H1 (cell line): ENCODE measurements around the gene GNG7. TPM values are rescaled to one million over a fixed set of nuclear protein-coding genes. Genes with fewer than 3 reads are reported as not detected.

Source experiments
- CTCF ChIA-PET: fragments of 300-600 bp; sonication (Branson Sonifier 250); formaldehyde crosslinking; loops from one replicate; lab custom pipeline; 2021; ENCODE audit not compliant: partially characterized antibody; lab: Charles Lee
- POLR2A ChIA-PET: fragments of 300-600 bp; sonication (Branson Sonifier 250); formaldehyde crosslinking; loops from one replicate; lab custom pipeline; 2021; ENCODE audit warnings: inconsistent platforms; ENCODE audit not compliant: partially characterized antibody; lab: Charles Lee
- DNase-seq, 2 experiments: peaks; one replicate each; pipeline versions ENCODE4 v3.0.0 to v3.0.0-alpha.2; 2010 to 2022; ENCODE audit warnings: low spot score in 2 of 2, low read depth in 1 of 2, mixed read lengths in 1 of 2
- FAIRE-seq: peaks from 2 replicates; lab custom pipeline; 2011; peaks lifted over from hg19 to GRCh38; lab: Jason Lieb, UNC
- H2AFZ ChIP-seq: 2 replicates; pipeline ENCODE4 v1.8.1; 2012; ENCODE audit warnings: low read length, inconsistent platforms
- H2AK5ac ChIP-seq: 2 replicates; pipeline ENCODE4 v1.6.1; 2013; ENCODE audit warnings: low read depth, low read length
- H2BK120ac ChIP-seq: replicated peaks from 2 replicates; pipeline ENCODE3; 2013; ENCODE audit warnings: low read depth, low read length, inconsistent platforms
- H2BK12ac ChIP-seq: 2 replicates; pipeline ENCODE4 v1.6.1; 2013; ENCODE audit warnings: low read depth, low read length
- H2BK15ac ChIP-seq: 2 replicates; pipeline ENCODE4 v1.6.1; 2013; ENCODE audit warnings: low read length
- H2BK20ac ChIP-seq: 2 replicates; pipeline ENCODE4 v1.6.1; 2013; ENCODE audit warnings: low read length
- H2BK5ac ChIP-seq: 2 replicates; pipeline ENCODE4 v1.6.1; 2013; ENCODE audit warnings: low read depth, low read length
- H3K14ac ChIP-seq: 2 replicates; pipeline ENCODE4 v1.6.1; 2013; ENCODE audit warnings: inconsistent platforms; ENCODE audit not compliant: insufficient read length
- H3K18ac ChIP-seq: 2 replicates; pipeline ENCODE4 v1.6.1; 2013; ENCODE audit warnings: low read length; ENCODE audit errors: extremely low read depth
- H3K23ac ChIP-seq: 2 replicates; pipeline ENCODE4 v1.6.1; 2013; ENCODE audit warnings: inconsistent platforms; ENCODE audit not compliant: insufficient read length
- H3K23me2 ChIP-seq: 2 replicates; pipeline ENCODE4 v1.6.1; 2013; ENCODE audit warnings: low read depth, low read length
- H3K27ac ChIP-seq: 2 replicates; pipeline ENCODE4 v1.6.1; 2011; ENCODE audit warnings: low read depth, low read length, inconsistent platforms
- H3K27me3 ChIP-seq, 4 experiments: replicated peaks in 1 of 4; 1 replicate in 1 of 4; 2 replicates in 3 of 4; pipeline versions ENCODE4 v1.6.1 to v1.8.1; 2011 to 2013; ENCODE audit warnings: low read length in 3 of 4, mild to moderate bottlenecking in 3 of 4, inconsistent platforms in 2 of 4, mixed read lengths in 2 of 4, moderate library complexity in 1 of 4; ENCODE audit not compliant: control insufficient read depth in 3 of 4, insufficient read depth in 3 of 4; ENCODE audit errors: extremely low read depth in 1 of 4
- H3K36me3 ChIP-seq, 4 experiments: 2 replicates each; pipeline versions ENCODE4 v1.6.1 to v1.8.1; 2011 to 2013; ENCODE audit warnings: mild to moderate bottlenecking in 4 of 4, low read length in 3 of 4, moderate library complexity in 2 of 4, control low read depth in 1 of 4, inconsistent platforms in 1 of 4; ENCODE audit not compliant: insufficient read depth in 4 of 4, control insufficient read depth in 2 of 4
- H3K4ac ChIP-seq: replicated peaks from 2 replicates; pipeline ENCODE3; 2013; ENCODE audit warnings: low read length, low read depth, mixed read lengths, inconsistent platforms; ENCODE audit not compliant: insufficient read length
- H3K4me1 ChIP-seq, 4 experiments: replicated peaks in 1 of 4; 1 replicate in 1 of 4; 2 replicates in 3 of 4; pipeline versions ENCODE4 v1.6.1 to v1.8.1; 2011 to 2013; ENCODE audit warnings: low read length in 3 of 4, inconsistent platforms in 2 of 4, mixed read lengths in 1 of 4; ENCODE audit not compliant: insufficient read depth in 4 of 4, control insufficient read depth in 3 of 4
- H3K4me2 ChIP-seq, 2 experiments: 2 replicates each; pipeline versions ENCODE4 v1.6.1 to v1.8.1; 2011 to 2013; ENCODE audit warnings: low read depth in 2 of 2, low read length in 2 of 2, control low read depth in 1 of 2, inconsistent platforms in 1 of 2, mild to moderate bottlenecking in 1 of 2; ENCODE audit not compliant: insufficient read depth in 1 of 2
- H3K4me3 ChIP-seq, 4 experiments: fragments of 200-600, 300-600 bp in 1 of 4; sonication (generic), shearing (Covaris generic), sonication (Bioruptor Twin) in 1 of 4; 2 replicates each; pipeline versions ENCODE4 v1.5.1 to v1.8.1; 2011 to 2016; ENCODE audit warnings: low read length in 4 of 4, low read depth in 3 of 4, control low read depth in 2 of 4, inconsistent platforms in 2 of 4, mild to moderate bottlenecking in 2 of 4, mixed read lengths in 1 of 4, moderate library complexity in 1 of 4; ENCODE audit not compliant: insufficient read depth in 2 of 4; ENCODE audit errors: extremely low read depth in 1 of 4
- H3K56ac ChIP-seq: replicated peaks from 2 replicates; pipeline ENCODE3; 2013; ENCODE audit warnings: low read depth, mild to moderate bottlenecking, mixed read lengths, low read length, inconsistent platforms; ENCODE audit not compliant: insufficient read length
- H3K79me1 ChIP-seq: 2 replicates; pipeline ENCODE4 v1.6.1; 2013; ENCODE audit warnings: low read depth, low read length, control low read depth
- H3K79me2 ChIP-seq, 2 experiments: 2 replicates each; pipeline versions ENCODE4 v1.6.1 to v1.8.1; 2012 to 2013; ENCODE audit warnings: low read length in 2 of 2, mild to moderate bottlenecking in 2 of 2, inconsistent platforms in 1 of 2; ENCODE audit not compliant: insufficient read depth in 2 of 2, control insufficient read depth in 1 of 2
- H3K9ac ChIP-seq, 4 experiments: replicated peaks in 1 of 4; 1 replicate in 1 of 4; 2 replicates in 3 of 4; pipeline versions ENCODE4 v1.6.1 to v1.8.1; 2011 to 2013; ENCODE audit warnings: low read depth in 3 of 4, low read length in 3 of 4, control low read depth in 2 of 4, mild to moderate bottlenecking in 2 of 4, moderate library complexity in 2 of 4, inconsistent platforms in 1 of 4; ENCODE audit errors: extremely low read depth in 1 of 4
- H3K9me3 ChIP-seq, 2 experiments: 2 replicates each; pipeline versions ENCODE4 v1.6.1 to v1.8.1; 2012 to 2013; ENCODE audit warnings: mild to moderate bottlenecking in 2 of 2, moderate library complexity in 2 of 2, control low read depth in 1 of 2, inconsistent platforms in 1 of 2, low read depth in 1 of 2, low read length in 1 of 2, mixed read lengths in 1 of 2; ENCODE audit not compliant: insufficient read depth in 2 of 2
- H4K20me1 ChIP-seq, 2 experiments: replicated peaks in 1 of 2; 2 replicates each; pipeline versions ENCODE3 to v1.8.1; 2011 to 2013; ENCODE audit warnings: inconsistent platforms in 2 of 2, low read length in 2 of 2, mild to moderate bottlenecking in 1 of 2; ENCODE audit not compliant: insufficient read depth in 2 of 2, control insufficient read depth in 1 of 2
- H4K5ac ChIP-seq: 2 replicates; pipeline ENCODE4 v1.6.1; 2013; ENCODE audit warnings: low read length, low read depth, mixed read lengths, inconsistent platforms; ENCODE audit not compliant: insufficient read length
- H4K8ac ChIP-seq: 2 replicates; pipeline ENCODE4 v1.8.0; 2013; ENCODE audit warnings: mild to moderate bottlenecking, moderate library complexity, low read length, inconsistent platforms; ENCODE audit not compliant: insufficient read depth; ENCODE audit errors: extremely low read depth
- H4K91ac ChIP-seq: replicated peaks from 2 replicates; pipeline ENCODE3; 2013; ENCODE audit warnings: low read length, mixed read lengths, inconsistent platforms; ENCODE audit not compliant: insufficient read length
- BACH1 ChIP-seq: IDR thresholded peaks from 2 replicates; pipeline ENCODE4 v1.6.1; 2012; ENCODE audit warnings: low read length, improper control_type of control experiment
- CBX5 ChIP-seq: fragments of 300-800, 300-1000 bp; sonication (generic); IDR thresholded peaks from 2 replicates; pipeline ENCODE4 v1.7.1; 2016; ENCODE audit warnings: antibody characterized with exemption, low read length, low read depth
- CEBPB ChIP-seq: IDR thresholded peaks from 2 replicates; pipeline ENCODE4 v1.6.1; 2012; ENCODE audit warnings: low read depth, low read length
- CHD2 ChIP-seq: IDR thresholded peaks from 2 replicates; pipeline ENCODE4 v1.6.1; 2012; ENCODE audit warnings: low read length, improper control_type of control experiment
- CREB1 ChIP-seq: IDR thresholded peaks from 2 replicates; pipeline ENCODE4 v1.6.1; 2012; ENCODE audit warnings: inconsistent platforms
- GABPA ChIP-seq: IDR thresholded peaks from 2 replicates; pipeline ENCODE4 v1.6.1; 2011; ENCODE audit warnings: mild to moderate bottlenecking, low read length, moderate library complexity, borderline replicate concordance; ENCODE audit not compliant: insufficient read depth
- HDAC6 ChIP-seq: IDR thresholded peaks from one replicate; pipeline ENCODE4 v1.7.1; 2012; ENCODE audit warnings: low read depth, mild to moderate bottlenecking, inconsistent platforms, low read length, moderate library complexity
- JUN ChIP-seq: IDR thresholded peaks from 2 replicates; pipeline ENCODE4 v1.6.1; 2011; ENCODE audit warnings: low read depth, mild to moderate bottlenecking, improper control_type of control experiment, low read length
- KDM1A ChIP-seq: fragments of 200-600, 300-600 bp; sonication (generic); IDR thresholded peaks from 2 replicates; pipeline ENCODE4 v1.7.1; 2016; ENCODE audit warnings: mild to moderate bottlenecking, low read length, borderline replicate concordance
- SIN3A ChIP-seq, 2 experiments: IDR thresholded peaks in 1 of 2; conservative IDR thresholded peaks in 1 of 2; 2 replicates each; pipeline ENCODE4 v1.6.1; 2011 to 2012; ENCODE audit warnings: low read length in 2 of 2, improper control_type of control experiment in 1 of 2, low read depth in 1 of 2, mild to moderate bottlenecking in 1 of 2
- SIRT6 ChIP-seq: IDR thresholded peaks from one replicate; pipeline ENCODE4 v1.7.1; 2012; ENCODE audit warnings: low read length, inconsistent platforms
- TEAD4 ChIP-seq: IDR thresholded peaks from 2 replicates; pipeline ENCODE4 v1.6.1; 2012; ENCODE audit warnings: low read depth, low read length, inconsistent platforms, mixed read lengths
- ZNF274 ChIP-seq: IDR thresholded peaks from 2 replicates; pipeline ENCODE4 v1.7.0; 2012; ENCODE audit warnings: low read length, borderline replicate concordance; ENCODE audit errors: extremely low read depth
- WGBS, 2 experiments: shearing (Covaris generic) in 1 of 2; methylation state at CpG; one replicate each; pipeline versions ENCODE4 v1.1.6 to v1.1.7; 2013 to 2015; ENCODE audit warnings: low lambda C conversion rate in 2 of 2, mixed read lengths in 2 of 2, inconsistent platforms in 1 of 2, low coverage in 1 of 2, missing lambda C conversion rate in 1 of 2; ENCODE audit not compliant: insufficient replicate concordance in 2 of 2, insufficient coverage in 1 of 2, insufficient read length in 1 of 2; ENCODE audit errors: extremely low coverage in 1 of 2, missing lambda C conversion rate in 1 of 2; 5-methylcytosine and 5-hydroxymethylcytosine counted together
- polyA plus RNA-seq, 7 experiments: library from polyadenylated mRNA; depleted of rRNA in 3 of 7; stranded (reverse) in 5 of 7; unstranded in 2 of 7; fragments of >200 nt in 5 of 7; fragments of 200-250 nt in 2 of 7; gene quantifications; 1 replicate in 5 of 7; 2 replicates in 1 of 7; 4 replicates in 1 of 7; pipeline versions ENCODE4 v1.2.1 to v1.2.3, GENCODE V29; 2011 to 2013; ENCODE audit warnings: missing spikeins in 2 of 7, mixed read lengths in 2 of 7
- total RNA-seq: library from RNA; stranded (reverse); fragmentation: NEBNext Ultra II Directional; extraction: Animal tissue kit (Norgen Biotek cat#: 25700); gene quantifications from 2 replicates; pipeline ENCODE4 v1.2.1, GENCODE V29; 2021

GNG7 gene
- total and polyA plus RNA-seq, 2 of the 8 experiments (the other 6 are each of a cell fraction or from before 2014, with no cell fraction given), result 2.8 to 7.8 TPM

- H4K91ac ChIP-seq, result no peak overlapping the region
- no peaks in the 10 kb centered on the region for H3K79me2 ChIP-seq
- H4K5ac ChIP-seq, result no peak overlapping the region
- H3K4me2 ChIP-seq, result no peak overlapping the region
- no peak overlapping the region for H3K27ac ChIP-seq
- no peak overlapping the region for H2BK20ac ChIP-seq
- no peak overlapping the region for H4K8ac ChIP-seq
- H3K14ac ChIP-seq, result no peak overlapping the region
- H2AFZ ChIP-seq, result no peak overlapping the region
- H3K4ac ChIP-seq, result no peak overlapping the region
- no peak overlapping the region for H2BK120ac ChIP-seq
- H2BK12ac ChIP-seq, result no peak overlapping the region
- H4K20me1 ChIP-seq, result peaks cover 0 to 2% of the 10 kb centered on the region in 2 experiments
- H3K23me2 ChIP-seq, result no peaks in the 10 kb centered on the region
- no peak overlapping the region for H3K23ac ChIP-seq
- peaks cover 0 to under 1% (median 0%) of the 10 kb centered on the region in 4 experiments; a peak in 2 of 7 replicates for H3K27me3 ChIP-seq
- H3K18ac ChIP-seq, result no peak overlapping the region
- H3K36me3 ChIP-seq, result peaks cover 0 to 2% (median 0%) of the 10 kb centered on the region in 4 experiments; a peak in 1 of 8 replicates
- H2AK5ac ChIP-seq, result no peak overlapping the region
- H3K4me1 ChIP-seq, result peaks cover 0 to 9% (median 0%) of the 10 kb centered on the region in 4 experiments; a peak in 1 of 7 replicates
- H3K9me3 ChIP-seq, result no peaks in the 10 kb centered on the region
- DNase-seq (no peak), FAIRE-seq (no peak)
- H3K9ac ChIP-seq, result no peak overlapping the region
- 78% methylated on average over 16 of the region's 16 CpGs; no CpG with 5 or more reads in 1 of the 2 experiments for WGBS, 2 experiments
- no peaks in the 10 kb centered on the region for H3K79me1 ChIP-seq
- no peak overlapping the region for H3K56ac ChIP-seq
- POLR2A ChIA-PET, result interaction anchor here (0.7 to 1.3 kb wide), 3 partner anchors 12 to 251 kb away, joined by 3 to 4 read pairs (median 3); no protein-coding TSS in a partner anchor
- H3K4me3 ChIP-seq, result no peak overlapping the region
- CTCF ChIA-PET, result interaction anchor here (0.5 to 3.8 kb wide), 14 partner anchors 12 to 449 kb away, joined by 3 to 14 read pairs (median 3); partner anchors contain the start of gene SLC39A3
- H2BK15ac ChIP-seq, result no peak overlapping the region
- H2BK5ac ChIP-seq, result no peak overlapping the region
- no peak for TF ChIP-seq JUN
- TF ChIP-seq BACH1, result no peak
- no peak for TF ChIP-seq CEBPB
- no peak for TF ChIP-seq CREB1
- TF ChIP-seq SIRT6, result no peak
- TF ChIP-seq SIN3A (conservative IDR thresholded peaks at IDR 0.05 in 1 of 2, IDR thresholded peaks at IDR 0.05 in 1 of 2; ENCODE audit: low read depth in 1 of 2, low read length in 2 of 2), result no peak
- no peak for TF ChIP-seq ZNF274
- no peak for TF ChIP-seq TEAD4
- TF ChIP-seq GABPA, result no peak
- TF ChIP-seq CHD2, result no peak
- no peak for TF ChIP-seq KDM1A
- TF ChIP-seq CBX5, result no peak
- TF ChIP-seq HDAC6, result no peak
Measured at GRCh38 chr19:2727640-2727944, 25.1 kb upstream of the GNG7 start.
